Measurements from ENCODE around the gene ATXN10.

DNA sequence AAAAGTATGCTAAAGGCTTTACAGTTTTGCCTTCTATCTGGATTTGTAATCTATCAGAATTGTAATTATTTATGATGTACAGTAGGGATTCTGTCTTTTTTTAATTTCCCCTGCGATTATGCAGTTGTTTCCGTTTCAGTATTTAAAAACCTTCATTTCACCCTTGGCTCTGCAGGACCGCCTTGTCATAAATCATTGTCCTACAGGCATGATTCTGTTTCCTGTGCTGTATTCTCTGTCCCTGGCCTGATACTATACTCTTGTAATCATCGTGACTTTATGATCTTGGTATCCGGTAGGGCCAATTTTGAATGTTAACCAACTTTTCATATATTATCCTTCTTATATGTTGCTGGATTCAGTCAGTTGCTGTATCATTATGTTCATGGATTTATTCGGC, 151.7 kb downstream of the ATXN10 start:
- TF ChIP-seq CTCF (IDR thresholded peaks at IDR 0.05) (no peak), POLR2A (IDR thresholded peaks at IDR 0.05) (no peak), EP300 (IDR thresholded peaks at IDR 0.05) (no peak), POLR2AphosphoS5 (IDR thresholded peaks at IDR 0.05) (no peak)

Measured in gastroesophageal sphincter (tissue), 3 donors.